T-helper 9 cell (primary cell): ENCODE results near the gene POLN.

Experiments
- DNase-seq: peaks from one replicate; pipeline ENCODE4 v3.0.0-alpha.2; 2020

Gene POLN

DNA sequence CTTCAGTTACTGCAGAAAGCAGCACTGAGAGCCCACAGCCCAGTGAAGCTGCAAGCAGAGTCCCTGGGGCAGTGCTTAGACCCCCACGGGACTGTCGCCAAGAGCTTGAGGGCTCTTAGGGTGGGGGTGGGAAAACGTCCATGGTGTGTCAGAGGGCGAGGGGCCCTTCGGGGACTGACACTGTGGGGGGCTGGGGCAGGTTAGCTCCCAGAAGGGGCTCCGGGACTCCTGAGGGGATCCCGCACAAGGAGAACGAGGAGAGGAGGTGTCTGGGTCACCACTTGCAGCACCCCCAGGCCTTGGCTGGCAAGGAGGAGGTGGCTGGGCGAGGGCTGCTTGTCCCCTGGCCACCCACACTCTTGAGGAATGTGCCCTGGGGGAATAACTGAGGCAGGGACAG, 162.0 kb downstream of the POLN start:
- no peak for DNase-seq

- no peak for DNase-seq
These were observed 162.9 kb downstream of the POLN start for GRCh38 chr4:2079006-2079405.

DNA sequence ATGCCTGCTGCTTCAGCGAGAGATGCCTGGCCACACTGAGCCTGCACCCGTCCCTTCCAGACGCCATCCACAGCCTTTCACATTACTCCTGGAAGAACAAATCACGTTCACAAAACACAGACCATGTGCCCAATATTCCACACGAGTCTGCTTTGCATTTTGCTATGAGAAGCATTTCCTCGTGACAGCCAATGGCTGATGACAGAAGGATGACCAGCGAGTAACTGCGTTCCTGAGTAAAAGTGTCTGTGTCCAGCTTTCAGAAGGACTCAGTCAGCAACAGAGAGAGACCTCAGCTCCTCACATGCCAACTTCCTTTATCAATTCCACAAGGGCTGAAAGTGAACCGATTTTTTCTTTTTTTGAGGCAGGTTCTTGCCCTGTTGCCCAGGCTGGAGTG, 163.3 kb downstream of the POLN start:
- DNase-seq = no peak

DNA sequence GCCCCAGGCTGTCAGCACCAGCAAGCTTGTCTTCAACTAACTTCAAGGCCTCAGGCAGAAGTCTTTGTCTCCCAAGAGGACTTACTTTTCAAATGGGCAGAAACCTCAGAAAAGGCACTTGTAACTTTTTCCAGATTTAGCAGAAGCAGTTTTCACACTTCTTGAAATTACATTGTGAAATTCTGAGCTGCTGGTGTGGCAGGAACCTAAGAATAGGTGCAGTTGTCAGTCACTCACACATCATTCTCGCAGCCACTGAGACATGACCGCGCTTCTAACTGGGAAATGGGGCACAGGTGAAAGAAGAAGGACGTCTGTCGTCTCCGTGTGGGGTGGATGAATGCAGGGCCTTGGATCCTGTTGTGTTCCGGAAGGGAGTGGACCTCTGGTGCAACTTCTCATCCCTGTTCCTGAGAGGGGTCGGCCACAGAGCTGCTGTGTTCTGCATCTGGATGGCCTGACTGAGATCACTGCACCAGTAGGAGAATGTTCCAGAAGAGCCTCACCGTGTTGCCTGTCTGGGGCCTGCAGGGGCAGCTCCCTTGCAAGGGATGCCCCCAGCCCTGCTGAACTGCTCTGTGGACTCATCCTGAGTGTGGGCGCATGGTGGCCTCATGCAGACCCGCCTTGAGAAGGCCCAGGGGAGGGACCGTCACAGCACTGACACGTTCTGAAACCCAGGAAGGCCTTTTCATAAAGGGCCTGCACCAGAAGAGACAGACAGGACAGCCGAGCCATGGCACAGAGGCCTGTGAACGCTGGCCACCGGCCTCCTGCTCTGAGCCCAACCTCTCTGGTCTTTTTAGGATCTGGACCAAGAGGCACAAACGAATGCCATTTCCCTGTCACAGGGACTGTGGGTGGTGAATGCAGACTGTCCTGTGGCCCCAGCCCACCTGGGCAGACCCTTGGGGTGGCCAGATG, 164.1 kb downstream of the POLN start:
- no peak for DNase-seq

GRCh38 chr4:2076908-2077536, 164.9 kb downstream of the POLN start:
- no peak for DNase-seq

DNA sequence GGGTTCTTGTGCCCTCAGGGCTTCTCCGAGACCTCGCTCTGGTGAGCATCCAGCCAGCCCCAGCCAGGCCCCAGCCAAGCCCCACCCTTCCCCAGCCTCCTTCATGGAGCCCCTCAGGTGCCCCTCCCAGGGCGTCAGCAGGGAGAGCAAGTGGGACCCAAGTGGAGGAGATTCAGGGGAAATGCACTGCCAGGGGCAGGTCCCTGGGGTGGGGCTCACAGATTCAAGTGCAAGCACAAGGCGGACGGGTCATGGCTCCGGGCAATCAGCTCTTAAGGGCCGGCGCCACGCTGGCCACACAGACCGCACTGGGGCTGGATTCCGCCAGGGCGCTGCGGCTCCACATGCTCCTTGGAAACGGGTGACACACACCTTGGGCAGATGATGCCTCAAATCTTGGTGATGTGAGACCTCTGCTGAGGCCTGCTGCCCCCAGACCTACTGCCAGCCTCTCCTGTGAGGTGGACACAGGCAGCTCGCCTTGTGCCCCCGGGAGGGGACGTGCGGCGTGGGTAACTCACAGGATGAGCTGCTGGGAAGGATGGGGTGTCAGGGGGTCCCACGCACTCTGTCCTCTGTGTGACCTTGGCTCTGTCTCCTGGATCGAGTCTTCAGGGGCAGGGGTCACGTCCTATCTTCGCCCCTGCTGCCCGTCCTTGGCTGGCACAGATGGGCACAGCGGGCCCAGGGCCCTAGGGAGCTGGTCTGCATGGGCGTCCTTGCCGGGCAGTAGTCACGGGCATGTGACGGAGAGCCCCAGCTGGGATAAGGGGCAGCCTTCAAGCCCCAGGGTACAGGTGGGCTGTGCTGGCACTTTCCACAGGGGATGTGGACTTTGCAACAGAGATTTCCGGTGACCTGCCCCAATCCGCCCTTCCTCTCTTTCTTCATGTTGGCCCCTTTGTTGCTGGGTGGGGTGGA, 165.7 kb downstream of the POLN start:
- DNase-seq = no peak

GRCh38 chr4:2075171-2075986, 166.5 kb downstream of the POLN start:
- DNase-seq = no peak

DNA sequence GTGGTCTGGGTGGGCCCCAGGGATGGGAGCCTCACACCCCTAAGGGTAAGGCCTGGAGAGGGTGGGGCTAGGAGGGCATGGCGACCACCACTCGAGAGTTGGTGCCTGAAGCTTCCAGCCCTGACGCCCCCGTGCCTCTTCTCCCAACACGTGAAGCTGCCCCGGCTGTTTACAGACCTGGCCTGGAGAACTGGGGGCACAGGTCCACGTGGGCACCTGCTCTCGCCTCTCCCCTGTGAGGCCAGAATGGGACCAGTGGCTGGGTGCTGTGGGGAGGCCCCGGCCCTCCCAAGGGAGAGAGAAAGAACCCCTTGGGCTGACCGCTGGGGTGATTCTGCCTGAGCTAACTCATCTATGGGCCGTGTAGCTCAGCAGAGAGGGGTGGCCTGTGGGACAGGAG, 167.3 kb downstream of the POLN start:
- no peak for DNase-seq

DNA sequence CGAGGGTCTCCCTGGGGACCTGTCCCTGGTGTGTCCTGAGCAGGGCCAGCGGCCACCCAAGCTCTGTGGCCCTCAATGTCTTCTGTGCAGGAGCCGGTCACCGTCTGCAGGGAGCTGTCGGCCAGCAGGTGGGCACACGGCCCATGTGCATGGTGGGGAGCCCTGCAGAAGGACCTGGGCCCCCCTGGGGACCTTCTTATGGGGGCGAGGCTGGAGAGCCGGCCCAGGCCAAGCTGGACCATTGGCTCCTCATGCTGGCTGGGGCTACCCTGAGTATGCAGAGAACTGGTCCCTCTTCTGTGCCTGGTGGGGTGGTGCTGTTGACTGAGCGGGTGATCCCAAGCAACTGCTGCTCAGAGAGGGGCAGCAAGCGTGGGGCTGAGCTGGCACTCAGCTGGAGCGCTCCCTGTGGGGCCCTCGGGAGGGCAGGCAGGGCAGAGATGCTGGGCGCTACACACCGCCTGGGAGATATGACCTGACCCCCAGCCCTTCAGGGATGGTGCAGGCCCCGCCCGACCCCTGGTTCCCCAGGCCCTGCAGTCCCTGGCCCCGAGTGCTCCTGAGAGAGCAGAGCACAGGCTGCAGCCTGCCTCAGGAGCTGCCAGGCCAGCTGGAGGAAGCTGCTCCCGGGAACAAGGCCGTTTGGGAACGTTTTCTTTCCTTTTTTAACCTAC, 168.0 kb downstream of the POLN start:
- DNase-seq = no peak

DNA sequence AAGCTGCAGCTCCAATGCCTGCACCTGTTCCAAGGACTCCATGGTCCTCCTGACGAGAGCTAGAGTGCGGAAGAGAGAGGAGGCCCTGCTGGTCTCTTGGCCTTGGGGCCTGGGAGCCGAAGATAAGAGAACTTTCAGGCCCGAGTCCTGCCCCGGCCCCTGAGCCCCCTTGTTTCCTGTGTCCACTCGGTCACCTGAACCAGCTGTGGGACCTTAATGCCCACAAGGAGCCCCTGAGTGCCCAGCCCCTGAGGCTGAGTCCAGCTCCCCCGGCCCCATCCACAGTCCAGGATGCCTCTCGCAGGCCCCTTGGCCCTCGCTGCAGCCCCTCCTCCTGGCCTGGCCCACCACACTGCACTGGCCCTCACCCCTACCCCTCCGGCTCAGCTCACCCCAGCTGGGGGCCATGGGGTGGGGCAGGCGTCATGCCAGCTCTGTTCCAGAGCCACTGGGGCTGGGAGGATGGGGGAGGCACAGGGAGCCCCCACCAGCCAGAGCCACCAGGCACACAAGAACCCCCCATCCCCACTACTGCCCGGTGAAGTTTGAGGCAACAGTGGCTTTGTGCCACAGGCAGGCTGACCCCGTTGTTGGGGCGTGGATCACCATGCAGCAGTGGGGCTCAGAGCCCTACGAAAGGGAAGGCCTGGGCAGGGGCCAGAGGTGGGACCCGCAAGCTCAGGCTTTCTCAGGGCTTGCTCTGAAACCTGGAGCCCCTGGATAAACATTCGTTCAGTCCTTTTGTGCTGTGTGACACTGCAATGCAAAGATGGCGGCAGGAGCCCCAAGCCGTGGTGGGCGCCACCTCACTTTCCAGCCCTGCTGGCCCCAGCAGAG, 168.7 kb downstream of the POLN start:
- DNase-seq = no peak

DNA sequence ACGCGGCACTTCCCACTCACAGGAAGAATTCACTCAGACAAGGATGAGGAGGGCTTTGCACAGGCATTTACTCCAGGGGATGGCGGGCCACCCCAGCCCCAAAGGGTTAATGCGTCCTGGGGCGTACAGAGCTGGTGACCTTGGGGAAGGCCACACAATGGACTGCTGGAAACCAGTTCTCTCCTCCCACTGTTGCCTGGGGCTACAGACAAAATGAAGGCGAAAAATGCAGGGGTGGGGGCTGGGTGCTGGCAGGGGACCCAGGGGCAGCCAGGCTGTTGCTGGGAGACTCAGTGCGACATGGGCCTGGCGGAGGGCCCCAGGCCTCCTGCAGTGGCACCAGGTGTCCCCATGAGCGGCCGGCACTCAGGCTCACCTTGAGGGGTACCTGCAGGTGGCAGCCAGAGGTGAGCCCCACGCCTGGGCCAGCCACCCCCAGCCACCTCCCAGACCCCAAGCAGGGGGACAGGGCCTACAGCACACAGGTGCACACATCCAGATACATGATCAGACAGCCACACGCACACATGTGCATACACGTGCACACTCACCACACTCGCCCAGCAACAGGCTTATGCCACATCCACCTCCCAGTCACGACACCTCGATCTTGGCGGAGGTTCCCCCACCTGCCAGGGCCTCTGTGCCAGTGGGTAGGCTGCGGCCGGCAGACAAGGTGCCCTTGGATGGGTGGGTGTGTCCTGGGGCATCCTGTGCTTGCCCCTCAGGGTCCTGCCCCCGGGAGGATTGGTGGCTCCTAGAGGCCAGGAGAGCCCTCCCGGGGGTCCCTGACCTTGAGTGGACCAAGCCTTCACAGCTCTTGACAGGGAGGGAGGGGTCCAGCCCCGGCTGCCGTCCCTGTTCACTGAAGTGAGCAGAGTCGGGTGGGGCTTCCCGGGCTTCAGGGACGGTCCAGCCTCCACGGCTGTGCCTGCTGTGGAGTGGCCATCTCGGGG, 169.7 kb downstream of the POLN start:
- DNase-seq = no peak

- DNase-seq = no peak
These were observed 170.5 kb downstream of the POLN start for GRCh38 chr4:2071252-2071911.

- DNase-seq = no peak
These were observed 171.3 kb downstream of the POLN start for GRCh38 chr4:2070421-2071251.

- DNase-seq = no peak
These were observed 171.9 kb downstream of the POLN start for GRCh38 chr4:2069986-2070385.

- DNase-seq = no peak
These were observed 172.6 kb downstream of the POLN start for GRCh38 chr4:2069161-2069971.

GRCh38 chr4:2068566-2068965, 173.4 kb downstream of the POLN start:
- DNase-seq = no peak

GRCh38 chr4:2068198-2068470, 173.8 kb downstream of the POLN start:
- no peak for DNase-seq
